GDM1 (cell line): ENCODE measurements around the gene ZC3H8.
A peak's percentile ranks its signal among the peaks of the same experiment; 100 is the strongest.
"Not testable (repeated sequence)": the region's sequence is repeated elsewhere in the genome, so short reads cannot be mapped to it uniquely, and the experiment has no call there.

Source experiments
- DNase-seq: peaks from one replicate; lab custom pipeline; 2025; lab: John Stamatoyannopoulos, UW

The ZC3H8 gene

GRCh38 chr2:112254466-112255240 lies at the start of gene ZC3H8:
Gene ZC3H8 (minus strand): TSS chr2:112255042. CDS start chr2:112254981, 61 bp downstream.
- peak; percentile 87 for DNase-seq

GRCh38 chr2:112304298-112304941 lies 49.6 kb upstream of the ZC3H8 start:
- no peak for DNase-seq

DNA sequence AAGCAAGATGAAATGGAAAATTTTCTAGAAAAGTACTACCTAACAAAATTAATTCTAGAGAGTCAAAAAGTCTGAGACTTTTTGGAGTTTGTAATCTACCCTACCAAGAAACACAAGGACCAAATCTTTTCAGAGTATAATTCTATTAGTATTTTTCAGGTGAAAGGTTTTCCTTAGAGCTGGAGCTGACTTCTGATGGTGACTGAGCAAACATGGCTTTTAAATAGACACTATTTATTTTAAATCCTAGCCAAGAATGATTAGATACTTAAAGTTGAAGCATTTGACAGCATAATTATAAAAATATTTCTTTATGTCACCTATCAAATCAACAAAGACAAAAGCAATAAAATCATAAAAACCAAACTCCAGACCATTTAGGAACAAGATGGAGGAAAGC lies 47.1 kb upstream of the ZC3H8 start:
- no peak for DNase-seq

- DNase-seq: no peak
Measured at GRCh38 chr2:112301171-112301584, 46.3 kb upstream of the ZC3H8 start.

DNA sequence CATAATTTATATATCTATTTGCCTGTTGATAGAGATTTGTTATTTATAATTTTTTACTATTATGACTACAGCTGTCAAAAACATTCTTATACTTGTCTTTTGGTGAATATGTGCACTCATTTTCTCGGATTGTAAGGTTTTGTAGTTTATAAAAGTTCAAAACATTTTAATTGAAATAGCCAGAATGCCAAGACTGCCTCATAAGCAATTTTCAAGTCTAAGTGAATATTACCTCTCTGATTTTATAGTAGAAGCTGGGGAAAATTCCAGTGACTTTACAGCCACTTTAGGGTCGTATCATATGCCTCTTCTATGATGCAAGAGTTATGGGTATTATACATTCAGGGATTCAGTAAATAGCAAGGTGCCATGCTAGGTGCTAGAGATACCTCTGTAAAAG lies 41.6 kb upstream of the ZC3H8 start:
- DNase-seq: no peak

- DNase-seq: no peak
Measured at GRCh38 chr2:112295407-112296078, 40.7 kb upstream of the ZC3H8 start.

DNA sequence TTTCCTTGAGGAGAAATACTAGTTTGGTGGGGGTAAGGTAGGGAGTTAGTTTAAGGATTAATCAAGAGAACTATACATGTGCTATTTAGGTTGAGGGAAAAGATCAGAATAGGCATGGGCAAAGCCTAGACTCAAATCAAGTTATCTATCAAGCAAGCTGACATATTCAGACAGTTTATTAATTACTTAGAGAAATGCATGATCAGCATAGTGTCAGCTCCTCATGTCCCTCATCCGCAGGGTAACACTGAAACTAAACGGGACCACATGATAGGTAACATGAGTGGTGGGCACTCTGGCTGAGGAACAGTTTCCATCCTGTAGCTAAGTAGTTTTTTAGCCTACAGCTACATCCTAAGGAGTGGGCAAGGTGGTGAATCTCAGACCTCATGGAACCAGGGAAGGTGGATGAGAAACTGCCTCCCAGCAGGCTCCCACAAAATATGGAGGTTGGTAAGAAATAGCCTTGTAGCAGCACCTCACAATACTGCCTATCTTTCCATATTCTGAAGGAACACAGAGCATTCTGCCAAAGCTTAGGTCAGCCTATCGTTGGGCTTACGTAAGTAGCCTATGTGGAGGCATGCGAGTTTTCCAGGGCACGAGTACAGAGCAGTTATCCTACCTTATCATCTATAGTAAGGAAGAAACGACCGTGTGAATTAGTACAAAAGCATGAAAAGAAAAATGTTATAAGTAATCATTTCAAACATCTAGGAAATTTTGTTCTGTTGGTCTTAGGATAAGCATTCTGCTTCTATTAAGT lies 39.0 kb upstream of the ZC3H8 start:
- DNase-seq: no peak

DNA sequence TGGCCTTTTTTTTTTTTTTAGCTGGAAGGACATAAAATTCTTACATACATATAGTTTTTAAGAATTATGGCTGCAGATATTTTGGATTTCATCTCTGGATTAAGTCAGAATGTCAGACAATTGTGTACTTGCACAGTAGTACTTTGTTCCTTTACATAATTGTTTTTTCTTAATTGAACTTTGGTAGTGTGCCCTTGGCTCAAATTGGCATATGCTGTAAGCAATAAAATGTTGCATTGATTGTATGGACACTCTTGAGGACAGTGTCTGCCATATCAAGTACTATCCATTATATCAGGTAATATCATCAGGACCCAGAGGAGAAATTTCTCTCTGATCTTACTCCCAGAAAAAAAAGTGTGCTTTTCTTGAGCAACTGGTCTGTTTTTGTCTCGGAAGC lies 35.8 kb upstream of the ZC3H8 start:
- no peak for DNase-seq

DNA sequence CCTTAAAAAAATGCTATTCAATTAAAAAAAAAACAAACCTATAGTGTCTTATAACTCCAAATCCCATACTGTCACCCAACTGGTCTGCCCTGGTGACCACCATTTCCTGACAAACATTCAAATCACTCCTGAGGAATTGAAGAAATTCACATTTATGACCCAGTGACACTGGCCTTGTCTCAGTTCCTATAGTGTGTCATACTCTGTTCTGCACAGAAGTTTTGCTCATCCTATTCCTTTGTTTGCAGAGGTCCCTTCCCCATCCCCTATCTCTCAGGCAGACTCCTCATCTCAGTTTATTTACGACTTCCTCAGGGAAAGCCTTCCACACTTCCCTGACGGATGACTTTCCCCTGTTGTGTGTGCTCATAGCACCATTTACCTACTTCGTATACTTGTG lies 35.2 kb upstream of the ZC3H8 start:
- no peak for DNase-seq

- not testable (repeated sequence) for DNase-seq
Measured at GRCh38 chr2:112283535-112283934, 28.7 kb upstream of the ZC3H8 start.

DNA sequence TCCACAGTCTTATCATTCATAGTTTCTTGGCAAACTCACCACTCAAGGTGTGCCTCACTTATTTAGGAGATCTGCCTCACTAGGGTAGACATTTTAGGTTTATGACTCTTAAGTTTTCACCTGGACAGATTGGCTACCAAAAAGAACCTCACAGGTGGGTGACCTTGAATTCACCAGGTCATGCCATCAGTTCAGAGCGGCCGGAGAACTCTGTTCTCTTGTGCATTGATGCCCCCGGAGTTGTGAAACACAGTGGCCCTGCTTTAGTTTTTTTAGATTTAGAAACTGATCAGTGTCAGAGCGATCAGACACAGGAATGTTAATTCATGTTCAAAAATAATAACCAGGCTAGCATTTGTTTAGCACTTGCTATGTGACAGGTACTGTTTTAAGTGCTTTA lies 27.2 kb upstream of the ZC3H8 start:
- DNase-seq: not testable (repeated sequence)

- DNase-seq: no peak
Measured at GRCh38 chr2:112277596-112278220, 22.9 kb upstream of the ZC3H8 start.

DNA sequence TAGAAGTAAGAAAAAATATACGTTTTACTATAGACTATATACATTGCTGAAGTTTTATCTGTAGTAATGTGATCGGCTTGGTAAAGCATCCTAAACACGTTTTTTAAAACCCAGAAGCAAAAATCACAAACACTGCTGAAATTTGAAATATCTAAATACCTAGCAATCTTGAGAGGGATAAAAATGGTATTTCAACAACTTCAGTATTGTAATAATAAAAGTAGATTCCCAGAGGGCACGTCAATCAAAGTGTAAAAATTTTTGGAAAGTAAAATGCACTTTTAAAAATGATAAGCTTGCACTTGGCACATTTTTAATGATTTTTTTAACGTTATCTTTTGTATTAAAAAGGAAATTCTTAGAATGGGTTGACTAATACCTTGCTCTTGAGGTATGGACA lies 22.1 kb upstream of the ZC3H8 start:
- DNase-seq: no peak

GRCh38 chr2:112275887-112276773 lies 21.3 kb upstream of the ZC3H8 start:
- DNase-seq: peak; percentile 83

DNA sequence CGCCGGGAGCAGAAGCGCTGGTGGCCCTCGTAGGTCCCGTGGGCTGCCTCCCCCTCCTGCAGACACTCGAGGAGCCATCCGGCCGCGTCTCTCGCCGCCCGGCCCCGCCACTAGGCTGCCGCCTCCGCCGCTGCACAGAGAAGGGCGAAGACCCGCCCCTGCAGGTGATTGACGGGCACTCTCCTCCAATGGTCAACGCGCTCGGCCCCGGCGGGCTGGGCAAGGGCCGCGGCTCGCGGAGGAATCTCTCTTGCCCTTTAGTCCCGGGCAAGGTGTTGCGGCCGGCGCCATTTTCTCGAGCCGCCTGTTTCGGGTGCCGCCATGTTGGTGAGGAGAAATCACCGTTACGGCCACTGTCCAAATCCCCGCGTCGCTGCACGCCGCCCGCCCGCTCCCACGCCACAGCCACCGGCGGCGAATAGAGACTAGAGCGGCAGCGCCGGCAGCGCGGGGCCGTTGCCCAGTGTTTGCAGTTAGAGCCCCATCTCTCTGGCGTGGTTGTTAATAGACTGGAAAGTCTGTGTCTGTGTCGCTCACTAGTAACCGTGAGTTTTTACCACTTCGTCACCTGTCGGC lies 20.6 kb upstream of the ZC3H8 start, which contains the start of gene ZC3H6:
Gene ZC3H6 (plus strand): TSS at position 287 of the 576 bp plus-strand sequence. CDS start 398 bp downstream, outside the sequence.
- DNase-seq: peak; percentile 98

GRCh38 chr2:112273349-112273748 lies 18.5 kb upstream of the ZC3H8 start:
- DNase-seq: no peak

GRCh38 chr2:112272669-112273068 lies 17.8 kb upstream of the ZC3H8 start:
- no peak for DNase-seq

DNA sequence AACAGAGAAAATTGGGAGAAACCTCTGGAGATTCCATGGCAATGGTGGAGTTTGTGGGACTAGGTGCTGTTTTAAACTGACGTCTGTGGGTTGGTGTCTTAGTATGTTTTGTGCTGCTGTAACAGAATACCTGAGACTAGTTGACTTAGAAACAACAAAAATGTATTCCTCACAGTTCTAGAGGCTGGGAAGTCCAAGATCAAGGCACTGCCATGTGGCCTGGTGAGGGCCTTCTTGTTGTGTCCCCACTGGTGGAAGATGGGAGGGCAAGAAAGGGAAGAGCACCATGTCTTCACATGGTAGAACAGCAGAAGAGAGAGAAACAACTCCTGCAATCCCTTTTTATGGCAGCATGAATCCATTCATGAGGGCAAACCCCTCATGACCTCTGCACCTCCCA lies 13.7 kb upstream of the ZC3H8 start:
- no peak for DNase-seq

DNA sequence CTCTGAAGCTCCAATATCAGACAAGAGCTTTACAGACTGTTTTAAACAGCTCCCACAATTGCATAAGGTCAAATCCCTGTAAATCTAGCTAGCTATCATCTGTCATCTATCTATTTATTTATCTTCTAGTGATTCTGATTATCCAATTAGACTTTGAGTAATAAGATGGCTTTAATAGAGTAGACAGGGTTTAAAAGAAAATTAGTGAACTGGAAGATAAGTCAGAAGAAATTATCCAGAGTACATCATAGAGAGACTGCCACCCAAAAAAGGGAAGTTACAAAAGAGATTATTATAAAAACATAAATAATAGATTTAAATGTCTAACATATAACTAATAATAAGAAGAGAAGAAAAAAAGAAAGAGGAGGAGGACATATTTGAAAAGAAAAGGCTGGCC lies 8.0 kb upstream of the ZC3H8 start:
- DNase-seq: no peak

GRCh38 chr2:112260295-112260625 lies 5.4 kb upstream of the ZC3H8 start:
- DNase-seq: no peak
